Keratinocyte (primary cell): ENCODE measurements around the gene CREG2. TPM values are rescaled to one million over a fixed set of nuclear protein-coding genes. Genes with fewer than 3 reads are reported as not detected.

Experiments
- DNase-seq: peaks from one replicate; pipeline ENCODE4 v3.0.0-alpha.2; 2011; ENCODE audit warnings: low read depth, missing footprints, low spot score
- FAIRE-seq: peaks from 2 replicates; lab custom pipeline; 2011; peaks lifted over from hg19 to GRCh38; lab: Jason Lieb, UNC
- H2AFZ ChIP-seq: 2 replicates; pipeline ENCODE4 v1.6.0; 2012; ENCODE audit warnings: low read length, control low read depth, inconsistent platforms; ENCODE audit not compliant: control insufficient read depth
- H3K27ac ChIP-seq: 2 replicates; pipeline ENCODE4 v1.5.1; 2011; ENCODE audit warnings: low read length; ENCODE audit not compliant: control insufficient read depth, insufficient read depth
- H3K27me3 ChIP-seq: 3 replicates; pipeline ENCODE4 v1.6.0; 2011; ENCODE audit warnings: low read length; ENCODE audit not compliant: control insufficient read depth, insufficient read depth; ENCODE audit errors: extremely low read depth
- H3K36me3 ChIP-seq, 2 experiments: 2 replicates in 1 of 2; 3 replicates in 1 of 2; pipeline ENCODE4 v1.5.1; 2011; ENCODE audit warnings: low read length in 2 of 2, mild to moderate bottlenecking in 1 of 2; ENCODE audit not compliant: control insufficient read depth in 2 of 2, insufficient read depth in 2 of 2; ENCODE audit errors: extremely low read depth in 1 of 2
- H3K4me1 ChIP-seq: 3 replicates; pipeline ENCODE4 v1.5.1; 2011; ENCODE audit warnings: low read length; ENCODE audit not compliant: control insufficient read depth, insufficient read depth; ENCODE audit errors: extremely low read depth
- H3K4me2 ChIP-seq: 3 replicates; pipeline ENCODE4 v1.6.0; 2011; ENCODE audit warnings: low read depth, low read length; ENCODE audit not compliant: control insufficient read depth, insufficient read depth; ENCODE audit errors: extremely low read depth
- H3K4me3 ChIP-seq, 3 experiments: fragments of 200-600 bp in 1 of 3; sonication (generic) in 1 of 3; 2 replicates in 2 of 3; 3 replicates in 1 of 3; pipeline ENCODE4 v1.5.1; 2011 to 2016; ENCODE audit warnings: low read length in 3 of 3, mild to moderate bottlenecking in 3 of 3, control low read depth in 2 of 3, inconsistent platforms in 1 of 3, low read depth in 1 of 3, mixed read lengths in 1 of 3, mixed run types in 1 of 3, moderate library complexity in 1 of 3; ENCODE audit not compliant: control insufficient read depth in 2 of 3, insufficient read depth in 2 of 3; ENCODE audit errors: extremely low read depth in 1 of 3
- H3K79me2 ChIP-seq: 2 replicates; pipeline ENCODE4 v1.6.0; 2012; ENCODE audit warnings: low read length; ENCODE audit not compliant: control insufficient read depth, insufficient read depth
- H3K9ac ChIP-seq: 3 replicates; pipeline ENCODE4 v1.6.0; 2011; ENCODE audit warnings: low read length; ENCODE audit not compliant: control insufficient read depth, insufficient read depth; ENCODE audit errors: extremely low read depth
- H3K9me1 ChIP-seq: 3 replicates; pipeline ENCODE4 v1.6.0; 2011; ENCODE audit warnings: low read length; ENCODE audit not compliant: control insufficient read depth, insufficient read depth; ENCODE audit errors: extremely low read depth
- H3K9me3 ChIP-seq: 2 replicates; pipeline ENCODE4 v1.5.1; 2012; ENCODE audit warnings: low read depth, low read length; ENCODE audit not compliant: control insufficient read depth
- H4K20me1 ChIP-seq: 3 replicates; pipeline ENCODE4 v1.6.0; 2011; ENCODE audit warnings: low read length; ENCODE audit not compliant: control insufficient read depth, insufficient read depth; ENCODE audit errors: extremely low read depth
- CTCF ChIP-seq, 3 experiments: IDR thresholded peaks in 1 of 3; conservative IDR thresholded peaks in 1 of 3; optimal IDR thresholded peaks in 1 of 3; 2 replicates in 2 of 3; 3 replicates in 1 of 3; pipeline versions ENCODE3 to v1.5.1; 2011; ENCODE audit warnings: low read length in 3 of 3, mild to moderate bottlenecking in 3 of 3, moderate library complexity in 2 of 3, control low read depth in 1 of 3, inconsistent platforms in 1 of 3; ENCODE audit not compliant: insufficient read depth in 2 of 3; ENCODE audit errors: extremely low read depth in 1 of 3
- EZH2 ChIP-seq: IDR thresholded peaks from one replicate; pipeline ENCODE4 v1.6.1; 2012; ENCODE audit warnings: inconsistent platforms, mild to moderate bottlenecking, low read length, moderate library complexity
- dilution Hi-C: fragments of 300-500 bp; cut with MboI; formaldehyde crosslinking; loops from one replicate; pipeline ENCODE4 v1.7.0; 2020; ENCODE audit warnings: low sequenced_read_pairs; ENCODE audit not compliant: extremely low pct_ligation_motif_present
- polyA plus RNA-seq, 5 experiments: library from polyadenylated mRNA; depleted of rRNA in 3 of 5; stranded (reverse) in 3 of 5; stranded (forward) in 1 of 5; unstranded in 1 of 5; fragments of >200 nt; gene quantifications; 1 replicate in 1 of 5; 2 replicates in 3 of 5; 3 replicates in 1 of 5; pipeline versions ENCODE4 v1.2.1 to v1.2.3, GENCODE V29; 2011 to 2012; ENCODE audit warnings: missing spikeins in 2 of 5, low read depth in 1 of 5, low replicate concordance in 1 of 5

Gene CREG2
- polyA plus RNA-seq, 1 donor (not counting 4 experiments of a cell fraction or from before 2014, with no cell fraction given): 1.7 TPM

DNA sequence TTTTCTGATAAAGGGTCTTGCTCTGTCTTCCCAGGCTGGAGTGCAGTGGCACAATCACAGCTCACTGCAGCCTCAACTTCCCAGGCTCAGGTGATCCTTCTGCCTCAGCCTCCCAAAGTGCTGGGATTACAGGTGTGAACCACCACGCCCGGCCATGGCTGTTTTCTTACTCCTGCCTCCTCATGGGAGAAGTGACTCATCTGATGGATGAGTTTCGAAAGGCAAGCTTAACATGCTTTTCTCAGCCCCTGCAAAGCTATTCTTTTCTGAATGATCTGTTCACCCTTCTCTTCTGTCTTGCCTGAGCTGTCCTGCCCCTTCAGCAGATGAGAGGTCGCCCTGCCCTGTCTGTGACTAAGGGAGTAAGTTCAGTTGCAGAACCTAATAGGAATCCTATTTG lies 929 bp upstream of the CREG2 start:
- FAIRE-seq (peak; percentile 65), DNase-seq (peak; percentile 45)
- H3K9me3 ChIP-seq: no peaks in the 10 kb centered on the region
- H3K27ac ChIP-seq: peak overlapping the region; percentile 13
- no peak overlapping the region for H2AFZ ChIP-seq
- dilution Hi-C loops: no loop called here
- H3K27me3 ChIP-seq: peaks cover 6% of the 10 kb centered on the region
- no peak overlapping the region for H3K9ac ChIP-seq
- H4K20me1 ChIP-seq: no peaks in the 10 kb centered on the region
- H3K4me3 ChIP-seq: no peak overlapping the region
- no peaks in the 10 kb centered on the region for H3K36me3 ChIP-seq
- H3K79me2 ChIP-seq: no peaks in the 10 kb centered on the region
- TF ChIP-seq EZH2 (no peak), CTCF (optimal IDR thresholded peaks at IDR 0.05 in 1 of 3, IDR thresholded peaks at IDR 0.05 in 1 of 3, conservative IDR thresholded peaks at IDR 0.05 in 1 of 3; ENCODE audit: extremely low read depth in 1 of 3, insufficient read depth in 2 of 3, low read length in 3 of 3) (no peak)
- H3K4me1 ChIP-seq: peaks cover 16% of the 10 kb centered on the region
- no peaks in the 10 kb centered on the region for H3K9me1 ChIP-seq
- peak overlapping the region; percentile 46 for H3K4me2 ChIP-seq

DNA sequence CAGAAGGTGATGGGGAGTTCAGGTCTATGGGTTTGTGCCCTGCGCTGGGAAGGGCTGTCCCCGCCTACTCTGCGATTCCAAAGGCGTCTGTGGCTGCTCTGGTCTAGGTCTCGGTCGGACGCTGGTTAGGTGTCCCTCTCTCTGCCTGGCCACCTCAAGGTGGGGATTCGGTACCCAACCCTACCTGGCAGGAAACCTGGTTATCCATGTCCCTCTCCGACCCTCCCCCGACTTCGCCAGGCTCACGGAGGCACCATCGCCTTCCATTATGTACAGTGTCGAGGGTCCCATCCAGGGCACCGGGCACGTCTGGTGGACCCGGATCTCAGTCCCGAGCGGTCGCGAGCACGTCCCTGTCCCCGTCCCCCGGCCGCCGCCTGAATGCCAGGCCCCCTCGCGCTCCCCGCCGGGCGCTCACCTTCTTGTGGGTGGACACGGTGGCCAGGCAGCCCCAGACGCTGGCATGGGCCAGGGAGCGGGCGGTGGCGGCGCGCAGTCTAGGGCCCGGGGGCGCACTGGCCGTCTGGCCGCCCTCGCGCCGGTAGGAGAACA lies 628 bp downstream of the CREG2 start:
- Histone ChIP-seq H4K20me1 (no peaks in the 10 kb centered on the region), H3K27me3 (peaks cover 6% of the 10 kb centered on the region), H3K9ac (peak overlapping the region; percentile 44), H3K36me3 (no peaks in the 10 kb centered on the region), H3K4me3 (peak overlapping the region; percentile 36 to 70 (median 70)), H2AFZ (peak overlapping the region; percentile 90), H3K9me1 (no peaks in the 10 kb centered on the region), H3K9me3 (no peaks in the 10 kb centered on the region), H3K4me2 (peak overlapping the region; percentile 92), H3K27ac (no peak overlapping the region), H3K79me2 (no peaks in the 10 kb centered on the region), H3K4me1 (peaks cover 16% of the 10 kb centered on the region)
- TF ChIP-seq EZH2: no peak
- DNase-seq: no peak
- dilution Hi-C loops: no loop called here
- no peak for FAIRE-seq
